Neuron (in vitro differentiated cells): ENCODE measurements around the gene GABRA6.

Experiments used
- H2AFZ ChIP-seq: one replicate; pipeline ENCODE4 v1.6.1; 2013; ENCODE audit warnings: low read depth, mild to moderate bottlenecking, inconsistent platforms, low read length, moderate library complexity
- H3K27me3 ChIP-seq: one replicate; pipeline ENCODE4 v1.6.1; 2013; ENCODE audit warnings: low read length; ENCODE audit not compliant: insufficient read depth
- H3K36me3 ChIP-seq: one replicate; pipeline ENCODE4 v1.6.1; 2013; ENCODE audit warnings: low read length; ENCODE audit not compliant: insufficient read depth
- H3K4me1 ChIP-seq: one replicate; pipeline ENCODE4 v1.6.1; 2013; ENCODE audit warnings: low read length; ENCODE audit not compliant: insufficient read depth
- H3K4me3 ChIP-seq: 2 replicates; pipeline ENCODE4 v1.5.1; 2013; ENCODE audit warnings: mild to moderate bottlenecking, low read length, moderate library complexity
- H3K9me3 ChIP-seq: one replicate; pipeline ENCODE4 v1.6.1; 2013; ENCODE audit warnings: low read length

The GABRA6 gene

DNA sequence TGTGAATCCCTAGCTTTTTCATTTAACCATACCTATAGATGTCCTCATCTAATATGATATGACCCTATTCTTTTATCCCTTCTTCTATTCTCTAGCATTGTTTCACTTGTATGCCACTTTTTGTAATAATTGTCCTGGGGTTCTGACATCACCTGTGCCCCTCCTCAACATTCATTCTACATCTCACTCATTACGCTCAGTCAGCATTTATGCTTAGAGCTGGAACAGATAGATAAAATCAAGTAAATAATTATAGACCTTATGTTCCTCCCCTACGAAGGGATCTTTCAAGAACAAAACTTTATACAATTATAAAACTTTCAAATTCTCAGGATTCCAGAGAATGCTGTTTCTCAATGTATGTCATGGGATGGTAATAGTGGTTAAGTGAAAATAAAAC, 18.0 kb downstream of the GABRA6 start:
- Histone ChIP-seq H3K4me1 (no peaks in the 10 kb centered on the region), H3K4me3 (no peak overlapping the region), H2AFZ (no peak overlapping the region), H3K27me3 (no peaks in the 10 kb centered on the region), H3K36me3 (no peaks in the 10 kb centered on the region), H3K9me3 (no peaks in the 10 kb centered on the region)

DNA sequence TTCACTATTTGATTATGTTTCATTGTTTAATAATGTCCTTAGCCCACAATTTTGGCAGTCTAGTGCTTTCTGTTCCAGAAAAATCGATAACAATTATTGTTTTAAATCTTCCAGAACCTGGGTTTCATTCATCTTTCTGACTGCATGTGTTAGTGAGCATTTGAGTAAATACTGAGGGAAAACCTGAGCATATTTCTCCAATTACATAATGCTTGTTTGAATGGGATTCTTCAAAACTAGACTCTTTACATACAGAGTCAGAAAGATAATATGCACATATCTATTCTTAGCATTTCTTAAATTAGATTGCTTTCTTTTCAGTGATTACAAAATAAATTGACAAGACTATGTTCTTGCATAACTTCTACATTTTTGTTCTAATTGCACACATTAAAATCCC, 21.9 kb downstream of the GABRA6 start:
- Histone ChIP-seq H3K9me3 (no peaks in the 10 kb centered on the region), H3K4me3 (no peak overlapping the region), H3K4me1 (no peaks in the 10 kb centered on the region), H2AFZ (no peak overlapping the region), H3K27me3 (no peaks in the 10 kb centered on the region), H3K36me3 (no peaks in the 10 kb centered on the region)

DNA sequence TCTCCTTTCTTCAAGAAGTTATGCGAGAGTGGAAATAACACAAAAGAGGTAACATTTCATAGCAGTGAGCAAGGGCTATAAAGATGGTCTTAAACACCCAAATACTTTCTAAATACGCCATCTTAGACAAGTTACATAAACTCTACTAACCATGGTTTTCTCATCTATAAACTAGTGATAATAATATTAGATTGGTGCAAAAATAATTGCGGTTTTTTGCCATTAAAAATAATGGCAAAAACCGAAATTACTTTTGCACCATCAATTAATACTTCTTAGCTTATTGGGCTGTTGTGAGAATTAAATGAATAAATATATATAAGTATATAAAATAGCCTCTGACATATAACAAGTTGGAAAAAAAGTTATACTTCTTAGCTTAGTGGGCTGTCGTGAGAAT, 23.7 kb downstream of the GABRA6 start:
- Histone ChIP-seq H3K27me3 (no peaks in the 10 kb centered on the region), H3K4me3 (no peak overlapping the region), H2AFZ (no peak overlapping the region), H3K9me3 (no peaks in the 10 kb centered on the region), H3K4me1 (no peaks in the 10 kb centered on the region), H3K36me3 (no peaks in the 10 kb centered on the region)

DNA sequence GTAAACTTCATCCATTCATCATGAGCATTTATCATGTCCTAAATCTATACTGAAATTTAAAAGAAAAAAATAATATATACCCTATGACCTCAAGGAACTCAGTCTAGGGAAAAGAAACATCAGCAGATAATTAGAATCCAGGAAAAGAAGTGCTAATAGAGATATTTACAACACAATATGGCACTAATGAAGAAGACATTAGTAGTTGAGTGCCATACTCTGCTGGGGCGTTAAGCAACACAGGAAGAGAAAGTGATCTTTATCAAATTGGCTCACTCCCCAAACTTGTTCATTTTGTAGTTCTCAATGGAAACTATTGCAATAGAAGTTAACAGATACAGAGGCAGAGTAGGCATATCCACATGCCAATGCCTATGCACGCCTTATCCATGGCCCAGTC, 27.5 kb downstream of the GABRA6 start:
- H2AFZ ChIP-seq: no peak overlapping the region
- no peak overlapping the region for H3K4me3 ChIP-seq
- H3K9me3 ChIP-seq: no peaks in the 10 kb centered on the region
- H3K27me3 ChIP-seq: no peaks in the 10 kb centered on the region
- no peaks in the 10 kb centered on the region for H3K36me3 ChIP-seq
- no peaks in the 10 kb centered on the region for H3K4me1 ChIP-seq

DNA sequence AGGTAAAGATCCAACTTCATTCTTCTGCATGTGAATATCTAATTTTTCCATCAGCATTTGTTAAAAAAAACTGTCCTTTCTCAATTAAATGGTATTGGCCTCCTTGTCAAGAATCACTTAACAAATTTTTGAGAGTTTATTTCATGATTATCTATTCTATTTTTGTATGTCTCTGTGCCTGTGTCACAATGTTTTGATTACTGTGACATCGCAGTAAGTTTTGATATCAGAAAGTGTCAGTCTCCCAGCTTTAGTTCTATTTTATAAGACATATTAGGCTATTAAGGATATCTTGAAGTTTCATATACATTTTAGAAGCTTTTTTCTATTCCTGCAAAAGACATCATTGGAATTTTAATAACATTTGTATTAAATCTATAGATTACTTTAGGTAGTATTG, 33.6 kb downstream of the GABRA6 start:
- H3K9me3 ChIP-seq: no peaks in the 10 kb centered on the region
- no peak overlapping the region for H3K4me3 ChIP-seq
- H3K36me3 ChIP-seq: no peaks in the 10 kb centered on the region
- no peaks in the 10 kb centered on the region for H3K4me1 ChIP-seq
- H2AFZ ChIP-seq: no peak overlapping the region
- H3K27me3 ChIP-seq: no peaks in the 10 kb centered on the region

DNA sequence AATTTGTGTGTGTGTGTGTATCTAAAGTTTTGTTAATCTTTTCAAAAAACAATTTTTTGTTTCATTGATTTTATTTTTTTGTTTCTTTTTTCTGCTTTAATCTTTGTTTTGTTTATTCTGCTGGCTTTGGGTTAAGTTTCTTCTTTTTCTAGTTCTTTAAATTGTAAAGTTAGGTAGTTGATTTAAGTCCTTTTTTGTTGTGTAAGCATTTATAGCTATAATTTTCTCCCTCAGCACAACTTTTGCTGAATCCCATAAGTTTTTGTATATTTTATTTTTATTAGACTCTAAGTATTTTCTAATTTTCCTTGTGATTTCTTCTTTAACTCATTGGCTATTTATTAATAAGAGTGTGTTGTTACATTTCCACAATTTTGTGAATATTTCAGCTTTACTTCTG, 34.9 kb downstream of the GABRA6 start:
- H3K9me3 ChIP-seq: no peaks in the 10 kb centered on the region
- no peak overlapping the region for H2AFZ ChIP-seq
- H3K36me3 ChIP-seq: no peaks in the 10 kb centered on the region
- H3K4me3 ChIP-seq: no peak overlapping the region
- no peaks in the 10 kb centered on the region for H3K4me1 ChIP-seq
- H3K27me3 ChIP-seq: no peaks in the 10 kb centered on the region

DNA sequence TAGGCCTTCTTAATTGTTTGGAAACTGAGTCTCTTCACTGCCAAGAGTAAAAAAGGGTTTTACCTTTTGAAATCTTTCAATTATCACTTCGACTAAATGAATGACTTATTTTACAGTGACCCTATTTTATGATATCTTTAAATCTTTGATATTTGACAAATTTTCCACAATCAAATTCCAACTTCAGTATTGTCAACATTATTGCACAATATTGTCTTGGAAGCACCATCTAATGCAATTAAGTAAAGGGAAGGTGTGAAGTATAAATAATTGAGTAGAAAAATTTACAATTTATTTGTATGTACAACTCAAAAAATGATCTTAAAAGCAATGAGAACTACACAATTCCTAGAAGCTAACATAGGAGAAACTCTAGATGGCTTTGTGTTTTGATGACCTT, 49.2 kb downstream of the GABRA6 start:
- H3K36me3 ChIP-seq: no peaks in the 10 kb centered on the region
- H3K27me3 ChIP-seq: no peaks in the 10 kb centered on the region
- H3K4me3 ChIP-seq: no peak overlapping the region
- H2AFZ ChIP-seq: no peak overlapping the region
- no peaks in the 10 kb centered on the region for H3K9me3 ChIP-seq
- no peaks in the 10 kb centered on the region for H3K4me1 ChIP-seq

DNA sequence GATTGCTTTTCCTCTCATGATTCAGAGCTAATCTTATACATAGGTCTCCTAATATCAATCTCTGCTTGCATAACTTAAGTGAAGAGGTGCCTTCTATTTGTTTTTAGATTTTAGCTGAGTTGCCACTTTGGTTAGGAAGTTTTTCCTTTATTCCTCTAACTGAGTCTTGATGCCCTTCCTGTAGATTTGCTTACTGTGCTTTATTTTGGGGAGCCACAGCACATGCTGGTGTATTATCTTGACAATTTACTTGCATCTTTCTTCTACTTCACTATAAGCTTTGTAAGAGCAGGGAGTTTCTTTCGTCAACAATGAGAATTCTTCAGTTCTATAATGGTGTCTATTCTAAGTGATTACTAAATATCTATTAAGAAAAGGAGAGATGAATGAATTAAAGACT, 54.9 kb downstream of the GABRA6 start:
- Histone ChIP-seq H3K27me3 (no peaks in the 10 kb centered on the region), H3K4me1 (no peaks in the 10 kb centered on the region), H3K36me3 (no peaks in the 10 kb centered on the region), H3K9me3 (no peaks in the 10 kb centered on the region), H3K4me3 (no peak overlapping the region), H2AFZ (no peak overlapping the region)

DNA sequence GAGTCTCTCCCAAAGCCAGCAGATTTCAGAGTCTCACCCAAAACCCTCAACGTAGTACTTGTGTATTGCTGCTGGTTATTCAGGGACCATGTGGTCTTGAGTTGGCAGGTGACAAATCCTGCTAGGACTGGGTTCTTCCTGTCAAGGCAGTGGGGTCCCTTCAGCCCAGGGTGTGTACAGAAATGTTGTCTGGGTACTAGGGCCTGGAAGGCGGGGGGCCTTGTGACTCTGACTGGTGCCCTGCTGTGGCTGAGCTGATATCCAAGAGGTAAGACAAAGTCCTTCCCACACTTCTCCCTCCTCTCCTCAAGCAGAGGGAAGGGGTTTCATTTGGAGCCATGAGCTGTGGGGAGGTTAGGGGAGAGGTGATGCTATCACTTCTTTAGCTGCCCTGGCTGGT, 58.8 kb downstream of the GABRA6 start:
- Histone ChIP-seq H2AFZ (no peak overlapping the region), H3K36me3 (no peaks in the 10 kb centered on the region), H3K27me3 (no peaks in the 10 kb centered on the region), H3K4me3 (no peak overlapping the region), H3K9me3 (no peaks in the 10 kb centered on the region), H3K4me1 (no peaks in the 10 kb centered on the region)

DNA sequence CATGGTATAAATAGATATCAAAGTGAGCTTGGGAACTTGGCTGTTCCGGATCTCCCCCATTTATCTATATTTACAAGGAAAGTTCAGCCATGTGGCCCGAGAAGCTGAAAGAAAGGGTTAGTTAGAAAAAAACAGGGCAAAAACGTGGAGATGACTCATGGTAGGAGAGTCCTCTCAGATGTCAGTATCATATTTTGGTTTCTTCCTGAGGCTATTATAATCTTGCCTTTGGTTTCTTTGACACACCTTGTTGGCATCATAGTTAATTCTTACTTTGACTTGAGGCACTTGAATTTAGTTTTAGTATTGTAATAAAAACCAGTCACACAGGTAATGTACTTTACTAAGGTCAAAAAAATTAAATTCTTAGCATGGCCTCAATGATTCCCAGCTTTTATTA, 59.9 kb downstream of the GABRA6 start:
- no peaks in the 10 kb centered on the region for H3K36me3 ChIP-seq
- no peaks in the 10 kb centered on the region for H3K9me3 ChIP-seq
- H3K4me3 ChIP-seq: no peak overlapping the region

DNA sequence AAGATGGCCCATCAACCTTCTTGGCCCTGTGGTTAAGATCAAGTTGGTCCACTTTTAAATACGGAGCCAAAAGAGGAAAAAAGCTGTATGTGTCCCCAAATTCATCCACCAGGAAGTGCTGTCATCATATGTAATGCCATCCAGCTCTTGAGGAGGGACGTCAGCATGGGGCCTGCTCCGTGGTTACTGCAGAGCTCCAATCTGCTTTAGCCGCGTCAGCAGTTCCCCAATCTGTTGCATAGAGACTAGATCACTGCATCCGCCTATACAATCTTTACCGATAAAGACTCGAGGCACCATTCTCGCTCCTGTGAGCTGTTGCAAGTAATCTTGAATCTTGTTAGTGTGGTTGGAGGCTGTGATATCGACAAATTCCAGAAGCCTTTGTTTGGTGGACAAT, 65.7 kb downstream of the GABRA6 start:
- Histone ChIP-seq H3K36me3 (no peaks in the 10 kb centered on the region), H3K9me3 (no peaks in the 10 kb centered on the region), H2AFZ (no peak overlapping the region), H3K27me3 (no peaks in the 10 kb centered on the region), H3K4me3 (no peak overlapping the region), H3K4me1 (no peaks in the 10 kb centered on the region)

More for the DNA sequence above, 59.9 kb downstream of the GABRA6 start:
- no peaks in the 10 kb centered on the region for H3K4me1 ChIP-seq
- no peaks in the 10 kb centered on the region for H3K27me3 ChIP-seq
- no peak overlapping the region for H2AFZ ChIP-seq
